GM21526 (cell line): ENCODE results near the gene STXBP5L.
"Not testable (repeated sequence)": the region's sequence is repeated elsewhere in the genome, so short reads cannot be mapped to it uniquely, and the experiment has no call there.

Experiments
- ATAC-seq: cut with Tn5 transposase; IDR thresholded peaks from one replicate; pipeline ENCODE4 v1.9.1; 2021; ENCODE audit warnings: moderate library complexity; ENCODE audit not compliant: unreplicated experiment, low FRiP score

The STXBP5L gene

DNA sequence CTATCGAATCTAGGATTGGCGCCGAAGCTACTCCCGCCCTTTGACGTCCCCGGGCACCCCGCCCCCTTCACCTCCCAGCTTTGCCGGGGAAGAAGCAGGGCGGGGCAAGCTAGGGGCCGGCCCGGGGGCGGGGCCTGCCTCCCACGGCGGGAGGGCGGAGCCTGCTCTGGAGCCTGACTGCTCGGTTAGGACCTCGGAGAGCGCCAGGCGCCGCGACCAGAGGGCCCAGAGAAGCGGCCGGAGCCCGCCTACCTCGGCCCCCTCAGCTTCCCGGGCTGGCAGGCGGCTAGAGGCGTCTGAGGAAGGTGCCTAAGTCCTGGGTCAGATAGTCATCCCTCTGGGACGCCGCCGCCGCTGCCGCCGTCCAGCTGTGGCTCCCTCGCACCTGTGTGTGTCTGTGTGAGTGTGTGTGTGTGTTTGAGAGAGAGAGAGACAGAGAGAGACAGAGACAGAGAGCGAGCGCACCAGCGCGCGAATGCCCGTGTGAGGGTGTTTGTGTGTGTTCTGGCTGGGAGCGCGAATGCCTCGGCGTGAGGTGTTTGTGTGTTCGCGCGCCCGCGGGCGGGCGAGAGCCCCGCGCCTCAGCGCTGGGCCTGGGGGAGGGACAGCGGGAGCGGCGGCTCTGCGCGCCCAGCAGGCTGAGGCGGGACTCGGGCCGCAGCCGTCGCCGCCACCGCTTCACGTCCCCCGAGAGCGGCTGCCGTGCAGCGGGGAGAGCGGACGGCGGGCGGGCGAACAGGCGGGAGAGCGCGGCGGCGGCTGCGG is at the start of gene STXBP5L:
Gene STXBP5L, plus strand, starts transcription at position 176 of the 765 bp plus-strand sequence. CDS start 1,374 bp downstream, outside the sequence.
- peak; percentile 98 for ATAC-seq

DNA sequence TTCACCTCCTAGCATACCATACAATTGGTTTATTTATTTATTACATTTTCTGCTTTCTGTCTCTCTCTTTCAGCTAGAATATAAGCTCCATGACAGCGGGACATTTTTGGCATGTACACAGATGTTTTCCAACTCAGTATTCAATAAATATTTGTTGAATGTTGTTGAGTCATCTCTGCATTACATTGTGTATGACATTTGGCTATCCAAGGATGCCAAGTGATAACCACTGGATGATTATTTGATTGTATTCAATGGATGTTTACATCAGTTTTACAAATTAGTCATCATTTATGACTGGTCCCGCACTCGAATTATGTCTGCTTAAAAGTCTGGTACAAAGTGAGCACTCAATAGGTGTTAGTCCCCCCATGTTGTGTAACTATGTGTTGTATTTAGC is 49.5 kb upstream of the STXBP5L start:
- ATAC-seq = no peak

DNA sequence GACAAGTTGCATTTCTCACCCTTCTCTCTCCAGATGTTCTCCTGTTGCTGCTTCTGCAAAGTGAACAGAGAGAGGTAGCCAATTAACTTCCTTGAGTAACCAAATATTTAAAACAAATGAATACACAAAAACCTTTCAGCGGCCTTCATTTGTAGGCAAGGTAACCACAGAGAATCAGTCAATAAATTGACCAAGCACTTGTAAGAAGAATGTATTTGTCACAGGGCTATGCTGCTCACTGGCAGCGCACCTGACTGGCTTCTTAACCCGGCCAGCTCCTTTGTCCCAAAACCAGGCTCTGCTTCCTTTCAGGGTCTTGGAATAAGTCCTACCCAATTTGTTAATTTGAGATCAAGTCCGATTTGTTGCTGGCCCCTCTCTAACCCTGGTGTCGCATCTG is 43.5 kb upstream of the STXBP5L start:
- no peak for ATAC-seq

DNA sequence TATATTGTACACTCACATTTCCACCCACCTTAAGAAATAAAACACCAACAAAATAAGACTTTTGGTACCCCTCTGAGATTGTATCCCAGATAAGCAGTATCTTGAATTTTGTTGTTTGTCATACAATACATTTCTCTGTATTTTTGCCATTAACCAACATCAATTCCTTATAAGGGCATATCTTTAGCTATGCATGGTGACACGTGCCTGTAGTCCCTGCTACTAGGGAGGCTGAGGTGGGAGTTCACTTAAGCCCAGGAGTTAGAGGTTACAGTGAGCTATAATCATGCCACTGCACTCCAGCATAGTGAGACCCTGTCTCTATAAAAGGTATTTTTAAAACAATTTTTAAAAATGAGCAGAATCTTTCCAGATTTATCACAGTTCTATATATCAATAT is 32.5 kb upstream of the STXBP5L start:
- no peak for ATAC-seq

DNA sequence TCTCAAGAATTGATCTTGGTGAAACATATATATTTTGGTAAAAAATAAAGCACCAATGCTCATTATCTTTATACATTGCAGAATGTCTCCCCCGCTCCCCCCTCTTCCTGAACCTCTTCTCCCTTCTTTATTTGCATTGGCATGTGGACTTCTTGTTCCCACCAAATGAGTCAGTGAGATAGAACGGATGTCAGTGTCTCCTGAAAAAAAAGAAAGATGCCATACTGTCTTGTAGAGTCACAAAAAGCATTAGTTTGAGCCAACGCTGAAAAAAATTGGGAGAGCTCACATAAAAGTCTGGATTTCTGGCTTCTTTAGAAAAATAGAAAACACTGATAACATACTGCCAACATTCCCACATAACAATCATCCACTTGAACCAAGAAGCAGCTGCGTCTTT is 32.0 kb upstream of the STXBP5L start:
- no peak for ATAC-seq

DNA sequence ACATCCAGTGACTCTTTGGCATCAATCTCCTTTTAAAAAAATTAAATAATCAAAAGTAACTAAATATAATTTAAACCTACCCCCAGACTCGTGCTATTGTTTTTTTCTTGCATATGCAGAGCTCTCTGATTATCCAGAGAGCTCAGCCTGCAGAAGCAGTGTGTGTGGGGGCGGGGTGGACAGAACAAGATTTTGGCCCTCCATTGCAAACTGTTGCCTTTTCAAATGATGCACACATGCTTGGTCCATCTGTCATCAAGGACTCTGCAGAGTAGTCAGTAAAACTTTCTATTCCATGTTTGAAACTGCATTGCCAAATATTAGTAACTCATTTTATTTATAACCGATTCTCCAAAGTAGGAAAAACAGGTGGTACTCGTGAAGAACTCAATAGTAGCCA is 28.6 kb upstream of the STXBP5L start:
- no peak for ATAC-seq

DNA sequence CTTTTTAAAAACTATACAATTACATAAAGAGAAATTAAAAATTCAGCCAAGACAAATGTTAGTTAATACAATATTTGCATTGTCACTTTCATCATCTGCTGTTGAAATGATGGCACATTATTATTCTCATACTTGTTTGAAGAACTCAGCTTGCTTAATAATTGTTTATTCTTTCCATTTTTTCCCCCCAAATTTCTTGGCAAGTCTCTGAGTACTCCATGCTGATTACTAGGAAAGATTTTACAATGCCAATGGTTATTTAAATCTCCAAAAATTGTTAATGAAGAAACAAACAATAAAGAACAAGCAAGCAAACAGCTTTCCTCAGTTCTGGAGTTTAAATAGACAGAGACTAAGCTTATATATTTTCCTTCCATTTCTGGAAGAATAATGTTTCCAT is 15.1 kb upstream of the STXBP5L start:
- ATAC-seq = no peak

DNA sequence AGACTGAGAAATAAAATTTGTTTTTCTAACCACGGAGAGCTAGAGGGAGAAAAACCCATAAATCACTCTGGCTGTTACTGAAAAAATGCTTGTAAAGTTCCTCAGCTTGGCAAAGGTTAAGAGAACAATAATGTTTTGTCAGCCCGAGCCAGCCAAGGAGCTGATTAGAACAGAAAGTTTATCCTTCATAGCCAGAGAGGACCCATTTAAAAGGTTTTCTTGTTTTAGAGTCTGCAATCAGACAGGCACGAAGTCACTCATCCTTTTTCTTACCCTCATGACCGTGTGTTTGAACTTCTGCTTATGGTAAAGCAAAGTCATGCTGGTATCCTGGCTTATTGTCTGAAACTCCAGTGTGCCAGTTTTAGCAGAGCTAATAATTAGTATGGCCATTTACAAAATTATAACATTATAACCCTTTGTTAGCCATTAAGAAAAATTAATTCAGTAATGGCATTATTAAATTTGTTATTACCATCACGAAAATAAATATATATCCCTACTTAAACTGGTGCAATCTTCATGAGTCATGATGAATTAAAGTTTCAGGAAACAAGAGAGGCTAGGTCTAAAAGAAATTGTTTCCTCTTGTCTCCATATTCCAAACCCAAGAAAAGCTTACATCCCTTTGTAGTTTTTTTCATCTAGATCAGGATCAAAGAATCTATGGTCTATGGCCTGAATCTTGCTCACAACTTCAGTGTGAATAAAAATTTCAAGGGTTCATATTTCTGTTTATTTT is 13.5 kb upstream of the STXBP5L start:
- no peak for ATAC-seq

DNA sequence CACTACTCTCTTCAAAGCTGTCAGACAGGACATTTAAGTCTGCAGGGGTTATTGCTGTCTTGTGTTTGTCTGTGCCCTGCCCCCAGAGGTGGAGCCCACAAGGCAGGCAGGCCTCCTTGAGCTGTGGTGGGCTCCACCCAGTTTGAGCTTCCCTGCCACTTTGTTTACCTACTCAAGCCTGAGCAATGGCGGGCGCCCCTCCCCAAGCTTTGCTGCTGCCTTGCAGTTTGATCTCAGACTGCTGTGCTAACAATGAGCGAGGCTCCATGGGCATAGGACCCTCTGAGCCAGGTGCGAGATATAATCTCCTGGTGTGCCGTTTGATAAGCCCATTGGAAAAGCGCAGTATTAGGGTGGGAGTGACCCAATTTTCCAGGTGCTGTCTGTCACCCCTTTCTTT is 6.3 kb upstream of the STXBP5L start:
- not testable (repeated sequence) for ATAC-seq

DNA sequence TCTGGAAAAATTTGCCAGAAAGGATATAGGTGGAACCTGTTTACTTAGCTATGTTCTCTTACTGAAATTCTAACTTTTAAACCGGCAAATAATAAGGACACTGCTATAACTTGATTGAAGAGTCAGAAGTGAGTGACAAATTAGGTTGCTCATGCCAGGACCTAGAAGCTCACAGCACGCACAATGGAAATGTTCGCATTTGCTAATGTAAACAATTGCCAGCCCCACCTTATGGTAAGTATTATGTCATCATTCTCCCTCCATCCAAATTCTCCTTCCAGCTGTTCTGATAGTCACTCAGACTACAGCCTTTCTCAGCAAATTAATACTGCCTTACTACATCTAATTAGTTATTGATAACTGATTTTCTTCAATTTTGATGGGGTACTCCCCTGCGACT is 4.8 kb upstream of the STXBP5L start:
- ATAC-seq = no peak

DNA sequence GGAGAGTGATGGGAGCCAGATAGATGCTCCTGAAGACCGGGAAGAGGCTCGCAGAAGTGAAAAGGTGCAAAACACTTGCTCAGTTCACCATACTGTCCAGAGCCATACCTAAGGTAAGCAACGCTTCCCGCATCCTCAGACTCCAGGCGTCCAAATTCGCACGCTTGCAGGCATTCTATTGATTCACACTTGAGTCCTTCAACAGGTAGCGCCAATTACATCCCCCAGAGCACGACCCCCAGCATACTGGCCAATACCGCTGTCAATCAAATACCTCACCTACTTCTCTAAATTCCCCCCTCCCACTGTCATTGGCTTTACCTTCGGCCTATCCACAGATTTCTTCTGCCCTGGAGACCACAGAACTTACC is 361 bp upstream of the STXBP5L start:
- no peak for ATAC-seq

DNA sequence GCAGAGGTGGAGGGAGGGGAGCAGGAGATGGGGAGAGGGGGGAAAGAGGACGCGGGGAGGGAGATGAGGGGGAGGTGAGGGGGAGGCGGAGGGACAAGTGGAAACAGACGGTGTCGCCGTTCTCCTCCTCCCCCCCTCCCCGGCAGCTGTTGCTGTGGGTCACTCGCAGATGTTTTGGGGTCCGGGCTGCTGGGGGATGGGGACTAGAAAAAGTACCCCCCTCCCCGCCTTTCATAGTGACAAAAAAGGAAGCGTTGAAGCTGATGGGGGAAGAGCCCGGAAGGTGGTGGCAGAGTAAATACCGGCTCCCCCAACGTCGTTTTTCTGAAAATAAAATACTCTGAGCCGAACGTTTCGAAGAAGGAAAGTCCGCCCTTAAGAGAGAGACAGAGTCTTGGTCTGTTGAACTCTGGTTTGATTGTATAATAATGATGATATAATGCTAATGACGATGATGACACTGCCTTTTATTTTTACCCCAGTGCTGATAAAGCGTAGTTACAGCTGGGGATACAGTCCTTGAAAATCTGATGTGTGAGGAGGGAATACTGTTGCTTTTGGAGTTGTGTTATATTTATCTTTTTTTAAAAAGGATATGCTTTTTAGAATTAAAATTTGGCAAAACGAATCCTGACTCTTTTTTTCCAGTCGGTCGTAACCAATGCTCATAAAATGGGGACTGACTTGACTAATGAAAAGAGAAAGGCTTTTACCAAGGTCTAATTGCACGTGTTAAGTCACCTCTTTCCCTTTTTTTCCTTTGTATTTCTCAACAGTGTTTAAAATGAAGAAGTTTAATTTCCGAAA is 993 bp downstream of the STXBP5L start:
- no peak for ATAC-seq

DNA sequence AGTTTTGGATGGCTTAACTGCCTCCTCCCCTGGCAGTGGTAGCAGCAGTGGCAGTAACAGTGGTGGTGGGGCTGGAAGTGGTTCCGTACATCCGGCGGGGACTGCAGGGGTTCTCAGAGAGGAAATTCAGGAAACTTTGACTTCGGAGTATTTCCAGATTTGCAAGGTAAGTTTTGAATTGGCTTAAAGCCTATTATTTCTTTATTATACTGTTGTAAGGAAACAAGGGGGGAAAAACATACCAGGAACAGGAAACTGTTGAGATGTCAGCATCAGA is 1.5 kb downstream of the STXBP5L start:
- no peak for ATAC-seq

DNA sequence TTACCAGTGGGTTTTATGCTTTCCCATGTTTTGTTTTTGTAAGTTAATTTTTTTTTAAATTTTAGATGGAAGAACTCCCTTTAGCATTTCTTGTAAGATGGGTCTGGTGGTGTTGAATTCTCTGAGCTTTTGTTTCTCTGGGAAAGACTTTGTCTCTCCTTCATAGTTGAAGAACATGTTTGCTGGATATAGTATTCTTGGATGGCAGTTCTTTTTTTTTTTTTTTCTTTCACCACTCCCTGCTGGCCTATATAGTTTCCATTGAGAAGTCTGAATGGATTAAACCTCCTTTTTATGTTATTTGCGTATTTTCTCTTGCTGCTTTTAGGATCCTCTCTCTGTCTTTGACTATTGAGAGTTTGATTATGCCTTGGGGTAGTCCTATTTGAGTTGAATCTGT is 18.1 kb downstream of the STXBP5L start:
- no peak for ATAC-seq

DNA sequence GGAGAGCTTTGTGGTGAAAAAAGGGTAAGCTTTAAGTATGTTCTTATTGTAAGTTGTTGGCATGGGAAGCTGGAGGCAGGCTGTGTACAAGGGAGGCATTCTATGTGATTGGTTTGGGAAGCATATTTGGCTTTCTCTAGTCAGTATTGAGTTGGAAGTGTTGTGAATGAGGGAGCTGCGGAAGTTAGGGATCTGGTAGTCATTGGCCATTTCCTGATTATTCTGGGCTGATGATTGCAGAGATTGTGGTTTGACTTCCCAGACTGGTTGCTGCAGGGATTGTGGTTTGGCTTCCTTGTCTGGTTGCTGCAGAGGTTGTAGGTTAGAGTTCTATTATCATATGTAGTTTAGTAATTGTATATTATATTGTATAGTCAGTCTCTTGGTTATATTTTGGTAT is 21.0 kb downstream of the STXBP5L start:
- ATAC-seq = no peak

DNA sequence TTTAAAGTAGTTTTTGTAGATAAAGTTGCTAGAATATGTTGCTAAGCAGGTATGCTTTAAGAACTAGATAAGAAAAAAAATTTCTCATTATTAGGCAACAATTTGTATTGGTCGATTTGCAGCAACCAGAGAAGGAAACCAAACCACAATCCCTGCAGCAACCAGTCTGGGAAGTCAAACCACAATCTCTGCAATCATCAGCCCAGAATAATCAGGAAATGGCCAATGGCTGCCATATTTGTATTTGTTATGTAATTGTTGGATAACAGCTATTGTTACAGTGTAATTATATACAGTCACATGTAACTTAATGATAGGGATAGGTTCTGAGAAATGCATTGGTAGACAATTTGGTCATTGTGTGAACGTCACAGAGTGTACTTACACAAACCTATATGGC is 23.6 kb downstream of the STXBP5L start:
- no peak for ATAC-seq

DNA sequence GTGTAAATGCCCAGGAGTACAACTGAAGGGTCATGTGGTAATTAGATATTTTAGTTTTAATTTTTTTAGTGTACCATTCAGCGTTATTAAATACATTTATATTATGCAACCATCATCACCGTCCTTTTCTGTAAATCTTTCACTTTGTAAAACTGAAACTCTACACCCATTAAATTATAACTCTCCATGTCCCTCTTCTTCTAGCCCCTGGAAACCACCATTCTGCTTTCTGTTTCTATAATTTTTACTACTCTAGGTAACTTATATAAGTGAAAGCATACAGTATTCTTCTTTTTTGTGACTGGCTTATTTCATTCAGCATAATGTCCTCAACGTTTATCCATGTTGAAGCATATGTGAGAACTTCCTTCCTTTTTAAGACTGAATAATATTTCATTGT is 48.1 kb downstream of the STXBP5L start:
- no peak for ATAC-seq

DNA sequence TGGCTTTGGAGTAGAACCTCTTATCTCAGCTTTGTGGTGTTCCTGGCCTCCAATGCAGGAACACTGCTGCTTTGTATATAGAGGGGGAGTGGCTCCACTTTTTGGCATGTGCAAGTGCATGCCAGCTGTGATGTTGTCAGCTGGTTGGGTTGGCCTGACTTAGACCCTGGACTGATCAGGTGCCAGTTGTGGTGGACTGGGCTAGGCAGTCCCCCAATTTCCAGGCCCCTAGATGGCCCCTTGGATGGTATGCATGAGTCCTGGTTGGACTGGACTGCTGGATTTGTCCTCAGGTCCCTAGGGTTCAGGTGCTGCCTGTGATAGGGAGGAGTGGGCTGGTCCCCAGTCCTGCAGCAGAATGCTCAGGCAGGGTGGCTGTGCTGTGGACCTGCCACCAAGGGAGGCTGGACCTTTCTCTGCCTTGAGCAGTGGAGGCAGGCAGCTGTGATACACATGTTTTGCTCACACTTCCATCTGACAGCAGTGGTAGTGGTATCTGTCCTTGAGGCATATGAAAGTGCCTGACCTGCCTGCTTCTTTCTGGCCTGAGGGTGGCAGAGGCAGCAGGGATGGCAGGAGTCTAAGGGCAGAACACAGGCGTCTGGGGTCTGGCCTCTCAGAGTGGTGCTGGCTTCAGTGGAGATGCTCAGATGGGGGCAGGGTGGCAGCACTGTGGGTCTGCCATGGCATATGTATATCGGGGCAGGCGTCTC is 74.8 kb downstream of the STXBP5L start:
- no peak for ATAC-seq

DNA sequence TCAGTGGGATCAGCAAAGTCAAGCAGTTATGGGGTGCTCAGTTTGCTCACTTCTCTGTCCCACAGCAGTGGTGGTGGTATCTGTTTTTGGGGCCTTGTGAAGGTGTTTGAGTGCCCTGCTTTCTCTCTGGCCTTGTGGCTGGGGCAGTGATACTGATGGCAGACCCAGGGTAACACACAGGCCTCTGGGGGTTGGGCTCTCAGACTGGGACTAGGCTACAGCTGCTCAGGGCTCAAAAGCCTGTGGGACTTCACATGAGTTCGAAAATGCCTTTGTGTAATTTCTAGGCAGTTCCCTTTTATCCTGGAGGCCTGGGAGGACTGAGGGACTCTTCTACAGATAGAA is 75.3 kb downstream of the STXBP5L start:
- no peak for ATAC-seq

DNA sequence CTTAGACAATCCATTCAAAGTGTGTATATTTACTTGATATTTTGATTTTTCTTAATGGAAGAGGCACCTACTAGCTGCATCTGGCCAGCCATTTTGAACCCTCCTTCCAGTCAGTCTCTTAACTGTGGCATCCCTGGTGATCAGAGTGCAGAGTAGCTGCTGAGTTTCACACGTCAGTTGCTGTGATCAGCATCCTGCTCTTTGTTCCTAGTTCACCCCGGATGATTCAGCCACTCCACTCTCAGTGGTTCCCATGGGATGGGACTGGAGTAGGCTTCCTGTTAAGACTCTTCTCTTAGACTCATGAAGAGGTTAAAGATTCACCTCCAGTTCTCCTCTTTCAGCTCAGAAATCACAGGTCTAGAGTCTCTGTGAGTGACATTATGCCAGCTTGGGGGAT is 75.8 kb downstream of the STXBP5L start:
- ATAC-seq = no peak

DNA sequence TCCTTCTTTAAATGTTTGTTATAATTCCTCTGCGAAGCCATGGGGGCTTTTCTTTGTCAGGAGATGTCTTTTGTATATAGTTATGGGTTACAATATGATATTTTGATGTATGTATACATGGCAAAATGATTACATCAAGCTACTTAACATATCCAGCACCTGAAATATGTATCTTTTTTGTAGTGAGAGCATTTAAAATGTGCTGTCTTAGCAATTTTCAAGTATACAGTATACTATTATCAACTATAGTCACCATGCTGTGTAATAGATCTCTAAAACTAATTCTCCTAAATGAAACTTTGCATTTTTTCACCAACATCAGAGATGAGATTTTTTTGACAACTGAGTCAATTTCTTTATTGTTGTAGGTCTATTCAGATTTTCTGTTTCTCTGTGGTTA is 77.2 kb downstream of the STXBP5L start:
- ATAC-seq = no peak
